NB4 (cell line): ENCODE data around the gene RAD18.

ENCODE experiments used
- MYC ChIP-seq: IDR thresholded peaks from 2 replicates; pipeline ENCODE4 v1.6.1; 2011; ENCODE audit warnings: low read depth, low read length
- POLR2A ChIP-seq: IDR thresholded peaks from 2 replicates; pipeline ENCODE4 v1.6.1; 2011; ENCODE audit warnings: mild to moderate bottlenecking; ENCODE audit not compliant: insufficient read length; ENCODE audit errors: extremely low read depth
- TF ChIP-seq, protein P1 (sequence below): IDR thresholded peaks from one replicate; pipeline ENCODE4 v1.5.1; 2012; ENCODE audit warnings: low read depth, low read length
- TF ChIP-seq, protein P2 (sequence below): IDR thresholded peaks from 2 replicates; pipeline ENCODE4 v1.6.1; 2011; ENCODE audit warnings: low read depth, low read length

DNA sequence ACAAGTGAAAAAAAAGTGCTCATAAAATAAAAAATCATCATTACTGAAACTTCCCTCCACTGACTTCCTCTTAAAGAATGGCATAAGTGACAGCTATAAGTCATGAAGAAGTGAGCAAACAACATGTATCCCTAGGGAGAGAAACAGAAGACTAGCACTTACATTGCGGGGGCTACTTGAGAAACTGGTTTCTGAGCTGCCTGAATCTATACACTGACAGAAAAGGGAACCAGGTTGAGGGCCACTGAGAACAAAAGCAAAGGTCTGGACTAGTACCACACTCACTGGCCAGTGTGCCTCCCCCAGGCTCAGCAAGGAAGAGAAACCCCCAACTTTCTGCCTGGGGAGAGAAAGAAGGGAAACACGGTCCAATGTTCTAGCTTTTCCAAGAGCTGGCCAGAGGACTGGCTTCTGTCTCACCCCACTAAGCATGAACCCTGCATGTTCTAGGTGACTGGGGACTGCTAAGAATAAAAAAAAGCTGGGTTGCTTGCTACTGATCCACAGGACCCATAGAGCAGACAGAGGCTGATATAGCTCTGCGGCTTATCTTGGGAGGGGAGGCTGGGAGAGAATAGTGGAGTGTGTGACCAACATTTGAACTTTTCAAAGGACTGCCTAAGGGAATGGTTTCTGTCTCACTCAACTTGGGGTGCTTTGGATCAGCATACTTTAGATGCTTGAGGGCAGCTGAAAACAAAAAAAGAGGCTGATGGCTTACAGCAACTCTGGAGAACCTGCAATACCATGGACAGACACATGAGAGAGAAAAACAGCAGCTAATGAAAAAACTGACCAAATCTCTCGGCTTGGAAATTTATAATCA, 8.1 kb downstream of the RAD18 start:
- TF ChIP-seq, protein P1, sequence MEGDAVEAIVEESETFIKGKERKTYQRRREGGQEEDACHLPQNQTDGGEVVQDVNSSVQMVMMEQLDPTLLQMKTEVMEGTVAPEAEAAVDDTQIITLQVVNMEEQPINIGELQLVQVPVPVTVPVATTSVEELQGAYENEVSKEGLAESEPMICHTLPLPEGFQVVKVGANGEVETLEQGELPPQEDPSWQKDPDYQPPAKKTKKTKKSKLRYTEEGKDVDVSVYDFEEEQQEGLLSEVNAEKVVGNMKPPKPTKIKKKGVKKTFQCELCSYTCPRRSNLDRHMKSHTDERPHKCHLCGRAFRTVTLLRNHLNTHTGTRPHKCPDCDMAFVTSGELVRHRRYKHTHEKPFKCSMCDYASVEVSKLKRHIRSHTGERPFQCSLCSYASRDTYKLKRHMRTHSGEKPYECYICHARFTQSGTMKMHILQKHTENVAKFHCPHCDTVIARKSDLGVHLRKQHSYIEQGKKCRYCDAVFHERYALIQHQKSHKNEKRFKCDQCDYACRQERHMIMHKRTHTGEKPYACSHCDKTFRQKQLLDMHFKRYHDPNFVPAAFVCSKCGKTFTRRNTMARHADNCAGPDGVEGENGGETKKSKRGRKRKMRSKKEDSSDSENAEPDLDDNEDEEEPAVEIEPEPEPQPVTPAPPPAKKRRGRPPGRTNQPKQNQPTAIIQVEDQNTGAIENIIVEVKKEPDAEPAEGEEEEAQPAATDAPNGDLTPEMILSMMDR = no peak
- TF ChIP-seq POLR2A = no peak
- TF ChIP-seq, protein P2, sequence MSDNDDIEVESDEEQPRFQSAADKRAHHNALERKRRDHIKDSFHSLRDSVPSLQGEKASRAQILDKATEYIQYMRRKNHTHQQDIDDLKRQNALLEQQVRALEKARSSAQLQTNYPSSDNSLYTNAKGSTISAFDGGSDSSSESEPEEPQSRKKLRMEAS = peak; percentile 46
- peak; percentile 41; the same call in 1 of the 2 replicates for TF ChIP-seq MYC
